Astrocyte of the cerebellum (primary cell): ENCODE results near the gene DIAPH2.

ENCODE experiments used
- DNase-seq: peaks from one replicate; pipeline ENCODE4 v3.0.0-alpha.2; 2011; ENCODE audit warnings: low read depth
- H3K4me3 ChIP-seq: 2 replicates; pipeline ENCODE4 v1.5.1; 2011; ENCODE audit warnings: mild to moderate bottlenecking, low read depth, low read length, moderate library complexity
- CTCF ChIP-seq: IDR thresholded peaks from 2 replicates; pipeline ENCODE4 v1.5.1; 2012; ENCODE audit warnings: low read length, low read depth, moderate library complexity, mild to moderate bottlenecking; ENCODE audit errors: missing control alignments
- in situ Hi-C: cut with HindIII; loops from 2 replicates; pipeline ENCODE4 v1.10.0; 2017; ENCODE audit warnings: low sequenced_read_pairs

Gene DIAPH2

GRCh38 chrX:97026406-97026805 lies 341.8 kb downstream of the DIAPH2 start:
- TF ChIP-seq CTCF, result no peak
- DNase-seq, result no peak
- in situ Hi-C loops, result no loop called here
- no peak overlapping the region for H3K4me3 ChIP-seq

- no peak overlapping the region for H3K4me3 ChIP-seq
- DNase-seq, result peak; percentile 22
- in situ Hi-C loops, result no loop called here
- no peak for TF ChIP-seq CTCF
Measured at GRCh38 chrX:97027384-97027922, 342.8 kb downstream of the DIAPH2 start.

GRCh38 chrX:97030463-97030862 lies 345.8 kb downstream of the DIAPH2 start:
- in situ Hi-C loops, result no loop called here
- TF ChIP-seq CTCF, result no peak
- no peak for DNase-seq
- H3K4me3 ChIP-seq, result no peak overlapping the region

GRCh38 chrX:97030947-97031346 lies 346.3 kb downstream of the DIAPH2 start:
- H3K4me3 ChIP-seq, result no peak overlapping the region
- in situ Hi-C loops, result no loop called here
- no peak for DNase-seq
- TF ChIP-seq CTCF, result no peak

- no peak overlapping the region for H3K4me3 ChIP-seq
- no peak for TF ChIP-seq CTCF
- DNase-seq, result peak; percentile 28
- in situ Hi-C loops, result no loop called here
Measured at GRCh38 chrX:97039363-97040029, 354.9 kb downstream of the DIAPH2 start.

- TF ChIP-seq CTCF, result no peak
- no peak for DNase-seq
- in situ Hi-C loops, result no loop called here
Measured at GRCh38 chrX:97045470-97045869, 360.8 kb downstream of the DIAPH2 start.

More at GRCh38 chrX:97045470-97045869, 360.8 kb downstream of the DIAPH2 start:
- H3K4me3 ChIP-seq, result no peak overlapping the region
